Trophoblast cell (in vitro differentiated cells and primary cell): Measurements from ENCODE around the gene SND1.

Source experiments
- DNase-seq, 2 donors: peaks; one replicate each; pipeline ENCODE4 v3.0.0-alpha.2; 2016
- H2AFZ ChIP-seq: 2 replicates; pipeline ENCODE4 v1.6.1; 2013; ENCODE audit warnings: low read length, moderate library complexity, mild to moderate bottlenecking; ENCODE audit not compliant: insufficient read depth, poor library complexity
- H2AK5ac ChIP-seq: 2 replicates; pipeline ENCODE4 v1.6.1; 2013; ENCODE audit warnings: mild to moderate bottlenecking, low read length
- H2BK120ac ChIP-seq: 2 replicates; pipeline ENCODE4 v1.6.1; 2013; ENCODE audit warnings: low read length, mild to moderate bottlenecking, moderate library complexity; ENCODE audit not compliant: insufficient read depth, poor library complexity
- H2BK12ac ChIP-seq: 2 replicates; pipeline ENCODE4 v1.6.1; 2013; ENCODE audit warnings: mild to moderate bottlenecking, low read length, moderate library complexity
- H2BK5ac ChIP-seq: 2 replicates; pipeline ENCODE4 v1.6.1; 2013; ENCODE audit warnings: low read length, low read depth, moderate library complexity, mild to moderate bottlenecking; ENCODE audit not compliant: poor library complexity
- H3K14ac ChIP-seq: 2 replicates; pipeline ENCODE4 v1.6.1; 2013; ENCODE audit warnings: mild to moderate bottlenecking, low read length
- H3K18ac ChIP-seq: 2 replicates; pipeline ENCODE4 v1.6.1; 2013; ENCODE audit warnings: mild to moderate bottlenecking, low read length
- H3K23ac ChIP-seq: 2 replicates; pipeline ENCODE4 v1.6.1; 2013; ENCODE audit warnings: low read length
- H3K27ac ChIP-seq: 2 replicates; pipeline ENCODE4 v1.5.1; 2013; ENCODE audit warnings: low read depth, mild to moderate bottlenecking, inconsistent platforms, low read length, moderate library complexity
- H3K27me3 ChIP-seq: 2 replicates; pipeline ENCODE4 v1.6.1; 2013; ENCODE audit warnings: inconsistent platforms, mild to moderate bottlenecking, low read length, moderate library complexity; ENCODE audit not compliant: insufficient read depth
- H3K36me3 ChIP-seq, 2 experiments: 1 replicate in 1 of 2; 2 replicates in 1 of 2; pipeline ENCODE4 v1.6.1; 2013; ENCODE audit warnings: low read length in 2 of 2, mild to moderate bottlenecking in 2 of 2, moderate library complexity in 1 of 2; ENCODE audit not compliant: insufficient read depth in 2 of 2, control insufficient read depth in 1 of 2
- H3K4ac ChIP-seq: 2 replicates; pipeline ENCODE4 v1.6.1; 2013; ENCODE audit warnings: low read depth, mild to moderate bottlenecking, low read length, moderate library complexity
- H3K4me1 ChIP-seq, 2 experiments: 1 replicate in 1 of 2; 2 replicates in 1 of 2; pipeline ENCODE4 v1.6.1; 2013; ENCODE audit warnings: low read length in 2 of 2, mild to moderate bottlenecking in 2 of 2, moderate library complexity in 1 of 2; ENCODE audit not compliant: insufficient read depth in 2 of 2, control insufficient read depth in 1 of 2
- H3K4me2 ChIP-seq: 2 replicates; pipeline ENCODE4 v1.6.1; 2013; ENCODE audit warnings: inconsistent platforms, mild to moderate bottlenecking, low read length, moderate library complexity
- H3K4me3 ChIP-seq: 2 replicates; pipeline ENCODE4 v1.5.1; 2013; ENCODE audit warnings: mild to moderate bottlenecking, low read depth, low read length, inconsistent platforms
- H3K79me1 ChIP-seq: one replicate; pipeline ENCODE4 v1.6.1; 2013; ENCODE audit warnings: low read length
- H3K79me2 ChIP-seq: 2 replicates; pipeline ENCODE4 v1.6.1; 2013; ENCODE audit warnings: low read length, mild to moderate bottlenecking; ENCODE audit not compliant: control insufficient read depth, insufficient read depth, poor library complexity
- H3K9ac ChIP-seq: 2 replicates; pipeline ENCODE4 v1.6.1; 2013; ENCODE audit warnings: mild to moderate bottlenecking, low read length
- H3K9me3 ChIP-seq: 2 replicates; pipeline ENCODE4 v1.6.1; 2013; ENCODE audit warnings: low read depth, mild to moderate bottlenecking, control low read depth, inconsistent platforms, low read length; ENCODE audit not compliant: insufficient read depth
- H4K12ac ChIP-seq: 2 replicates; pipeline ENCODE4 v1.6.1; 2013; ENCODE audit warnings: low read depth, mild to moderate bottlenecking, low read length, moderate library complexity
- H4K8ac ChIP-seq: 2 replicates; pipeline ENCODE4 v1.6.1; 2013; ENCODE audit warnings: low read depth, mild to moderate bottlenecking, low read length, moderate library complexity
- H4K91ac ChIP-seq: one replicate; pipeline ENCODE4 v1.6.1; 2013; ENCODE audit warnings: low read depth, mild to moderate bottlenecking, low read length, moderate library complexity
- WGBS: extraction: QIAGEN DNeasy Blood & Tissue Kit; methylation state at CpG from one replicate; pipeline ENCODE4 v1.1.7; 2013; ENCODE audit warnings: missing lambda C conversion rate; ENCODE audit not compliant: insufficient read length, insufficient coverage; ENCODE audit errors: extremely low coverage; 5-methylcytosine and 5-hydroxymethylcytosine counted together

The SND1 gene

DNA sequence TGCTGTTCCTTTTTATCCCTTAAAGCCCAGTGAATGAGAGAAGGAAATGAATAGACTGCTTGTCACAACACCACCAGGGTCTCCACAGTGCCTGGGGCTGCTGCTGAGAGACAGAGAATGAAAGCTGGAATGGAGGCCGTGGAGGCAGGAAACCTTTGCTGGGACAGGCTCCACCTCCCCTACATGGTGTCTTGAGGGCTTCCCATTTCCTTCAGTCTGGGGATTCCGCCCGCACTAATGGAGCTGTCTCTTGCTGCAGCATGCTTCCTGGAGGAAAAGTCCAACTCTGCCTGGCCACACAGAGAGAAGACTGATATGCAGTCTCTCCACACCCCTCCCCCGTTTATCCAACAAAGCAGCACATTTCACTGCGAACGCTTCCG is 324.7 kb downstream of the SND1 start:
- Histone ChIP-seq H2BK120ac (no peak overlapping the region), H3K14ac (no peak overlapping the region), H3K27ac (no peak overlapping the region), H3K4me1 (peaks cover 19 to 21% of the 10 kb centered on the region in 2 experiments), H3K79me1 (no peaks in the 10 kb centered on the region), H3K79me2 (no peaks in the 10 kb centered on the region), H3K4me2 (no peak overlapping the region), H4K8ac (no peak overlapping the region), H3K18ac (no peak overlapping the region), H2AFZ (no peak overlapping the region), H3K9me3 (peaks cover 4% of the 10 kb centered on the region), H3K4ac (no peak overlapping the region), H2AK5ac (no peak overlapping the region), H3K9ac (no peak overlapping the region), H4K91ac (no peak overlapping the region), H4K12ac (no peak overlapping the region), H2BK5ac (no peak overlapping the region), H3K4me3 (no peak overlapping the region), H3K23ac (no peak overlapping the region), H3K36me3 (peaks cover 4 to 8% of the 10 kb centered on the region in 2 experiments), H3K27me3 (no peaks in the 10 kb centered on the region), H2BK12ac (no peak overlapping the region)
- DNase-seq = no peak
- no CpG with 5 or more reads among the region's 7 CpGs for WGBS

DNA sequence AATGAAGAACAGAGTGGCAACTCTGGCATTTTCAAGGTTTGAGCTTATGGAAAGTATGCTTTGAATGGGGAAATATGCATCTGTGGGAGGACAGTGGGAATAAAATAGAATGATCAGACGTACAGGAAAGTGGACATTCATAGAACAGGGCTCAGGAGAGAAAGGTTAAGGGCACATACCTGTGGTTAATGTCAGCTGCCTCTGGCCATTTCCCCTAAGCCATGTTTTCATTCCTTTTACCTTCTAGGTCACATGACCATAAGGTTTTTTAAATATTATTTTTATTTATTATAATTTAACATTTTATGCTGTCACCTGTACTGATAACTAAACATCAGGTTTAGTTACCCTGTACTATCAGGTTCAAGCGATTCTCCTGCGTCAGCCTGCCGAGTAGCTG is 326.4 kb downstream of the SND1 start:
- Histone ChIP-seq H3K4me1 (peaks cover 16 to 20% of the 10 kb centered on the region in 2 experiments), H4K8ac (no peak overlapping the region), H3K4ac (no peak overlapping the region), H3K18ac (no peak overlapping the region), H3K36me3 (peaks cover 4 to 8% of the 10 kb centered on the region in 2 experiments), H4K12ac (no peak overlapping the region), H2BK120ac (no peak overlapping the region), H3K79me1 (no peaks in the 10 kb centered on the region), H2BK12ac (no peak overlapping the region), H2BK5ac (no peak overlapping the region), H3K14ac (no peak overlapping the region), H3K23ac (no peak overlapping the region), H3K9ac (no peak overlapping the region), H3K27me3 (no peaks in the 10 kb centered on the region), H3K4me2 (no peak overlapping the region), H3K27ac (no peak overlapping the region), H3K4me3 (no peak overlapping the region), H3K79me2 (no peaks in the 10 kb centered on the region), H4K91ac (no peak overlapping the region), H2AFZ (no peak overlapping the region), H3K9me3 (peaks cover 4% of the 10 kb centered on the region), H2AK5ac (no peak overlapping the region)
- DNase-seq = peak in 1 of 2 donors; percentile 32
- no CpG with 5 or more reads among the region's 4 CpGs for WGBS

DNA sequence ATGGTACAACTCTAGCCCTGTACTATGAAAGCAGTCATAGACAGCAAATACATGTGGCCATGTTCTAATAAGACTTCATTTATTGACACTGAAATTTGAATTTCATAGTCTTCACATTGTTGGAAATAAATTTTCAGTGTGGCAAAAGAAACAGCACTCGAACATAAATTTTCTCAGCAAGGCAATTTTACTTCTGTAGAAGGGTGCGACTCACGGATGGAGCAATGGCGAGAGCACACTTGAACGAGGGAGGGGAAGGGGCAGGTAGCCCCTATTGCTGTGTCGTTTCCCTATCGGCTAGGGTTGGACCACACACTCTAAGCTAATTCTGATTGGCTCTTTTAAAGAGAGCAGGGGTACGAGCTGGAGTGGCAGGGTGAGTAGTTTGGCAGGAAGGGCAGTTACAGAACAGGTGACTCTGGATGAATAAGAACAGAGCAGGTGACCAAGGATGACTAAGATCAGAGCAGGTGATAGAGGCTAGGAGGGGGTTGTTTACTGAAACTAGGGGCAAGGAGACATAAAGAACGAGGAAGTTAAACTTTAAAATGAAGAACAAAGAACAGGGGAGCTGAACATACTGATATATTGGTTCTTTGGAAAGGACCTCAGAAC is 327.2 kb downstream of the SND1 start:
- Histone ChIP-seq H3K4me3 (no peak overlapping the region), H2AK5ac (no peak overlapping the region), H3K79me2 (no peaks in the 10 kb centered on the region), H3K14ac (no peak overlapping the region), H4K91ac (no peak overlapping the region), H2BK120ac (no peak overlapping the region), H2BK12ac (no peak overlapping the region), H3K23ac (no peak overlapping the region), H2AFZ (no peak overlapping the region), H3K4me1 (peaks cover 10 to 21% of the 10 kb centered on the region in 2 experiments), H2BK5ac (no peak overlapping the region), H4K8ac (no peak overlapping the region), H3K27ac (no peak overlapping the region), H3K4me2 (no peak overlapping the region), H4K12ac (no peak overlapping the region), H3K9me3 (peaks cover 4% of the 10 kb centered on the region), H3K9ac (no peak overlapping the region), H3K4ac (no peak overlapping the region), H3K18ac (no peak overlapping the region), H3K27me3 (no peaks in the 10 kb centered on the region), H3K36me3 (peaks cover 4 to 8% of the 10 kb centered on the region in 2 experiments), H3K79me1 (no peaks in the 10 kb centered on the region)
- WGBS = no CpG with 5 or more reads among the region's 9 CpGs
- DNase-seq = peak in 1 of 2 donors; percentile 36

DNA sequence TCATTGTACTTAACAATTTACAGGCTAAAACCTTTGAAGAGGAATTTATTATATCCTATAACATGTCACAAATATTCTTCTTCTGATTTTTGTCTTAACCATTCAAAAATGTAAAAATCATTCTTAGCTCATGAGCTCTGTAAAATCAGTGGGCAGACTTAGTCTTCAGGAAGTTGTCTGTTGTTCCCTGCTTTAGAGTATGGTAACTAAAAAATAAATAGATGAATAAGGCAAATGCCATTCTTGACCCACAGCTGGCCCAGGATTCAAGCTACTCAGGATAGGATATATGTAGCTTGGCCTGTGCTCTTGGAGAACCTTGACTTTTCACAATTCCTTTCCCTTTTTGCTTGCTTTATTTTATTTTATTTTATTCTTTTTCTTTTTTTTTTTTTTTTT is 327.7 kb downstream of the SND1 start:
- Histone ChIP-seq H4K12ac (no peak overlapping the region), H2BK12ac (no peak overlapping the region), H4K8ac (no peak overlapping the region), H3K18ac (no peak overlapping the region), H3K9me3 (peaks cover 4% of the 10 kb centered on the region), H2AK5ac (no peak overlapping the region), H3K4ac (no peak overlapping the region), H4K91ac (no peak overlapping the region), H3K14ac (no peak overlapping the region), H3K4me2 (no peak overlapping the region), H3K27me3 (no peaks in the 10 kb centered on the region), H2BK5ac (no peak overlapping the region), H3K79me1 (no peaks in the 10 kb centered on the region), H2AFZ (no peak overlapping the region), H3K36me3 (peaks cover 4 to 8% of the 10 kb centered on the region in 2 experiments), H3K27ac (no peak overlapping the region), H3K4me1 (peaks cover 6 to 19% of the 10 kb centered on the region in 2 experiments), H3K79me2 (no peaks in the 10 kb centered on the region), H2BK120ac (no peak overlapping the region), H3K23ac (no peak overlapping the region), H3K4me3 (no peak overlapping the region), H3K9ac (no peak overlapping the region)
- peak; percentile 15 to 48 for DNase-seq
